ENCODE results near the gene GPX6.

The GPX6 gene

GRCh38 chr6:28545955-28546354 lies 30.4 kb upstream of the GPX6 start:
- ChIA-PET POLR2A (no interaction called here), CTCF (interaction anchor here (0.9 kb wide), 1 partner anchor 134 kb away, joined by 3 read pairs; no protein-coding TSS in a partner anchor)
- H3K27ac ChIP-seq (ENCODE audit: extremely low read depth, low read depth, low read length), result no peak overlapping the region
- H3K4me3 ChIP-seq (ENCODE audit: low read depth, low read length), result no peak overlapping the region
- H3K4me1 ChIP-seq (ENCODE audit: control insufficient read depth, insufficient read depth, low read length), result no peaks in the 10 kb centered on the region
- H3K36me3 ChIP-seq (ENCODE audit: control insufficient read depth in 2 of 2, insufficient read depth in 1 of 2, low read length in 2 of 2), result no peaks in the 10 kb centered on the region
- TF ChIP-seq ZNF510 (tag by site-specific recombination; IDR thresholded peaks at IDR 0.05; ENCODE audit: insufficient replicate concordance), result no peak
- no peak for TF ChIP-seq ZNF214 (tag by site-specific recombination; IDR thresholded peaks at IDR 0.05; ENCODE audit: borderline replicate concordance)
- TF ChIP-seq RBAK (tag by site-specific recombination; IDR thresholded peaks at IDR 0.05), result no peak
- H3K9me3 ChIP-seq (ENCODE audit: control insufficient read depth, insufficient read depth, low read depth, low read length), result no peaks in the 10 kb centered on the region

- no peak overlapping the region for H3K4me3 ChIP-seq (ENCODE audit: low read depth, low read length)
- ChIA-PET CTCF (interaction anchor here (0.6 to 2.0 kb wide), 19 partner anchors 8 to 975 kb away, joined by 3 to 25 read pairs (median 5); no protein-coding TSS in a partner anchor), POLR2A (interaction anchor here (1.7 kb wide), 1 partner anchor 43 kb away, joined by 16 read pairs; a partner anchor contains a TSS)
- no peaks in the 10 kb centered on the region for H3K4me1 ChIP-seq (ENCODE audit: control insufficient read depth, insufficient read depth, low read length)
- H3K27ac ChIP-seq (ENCODE audit: extremely low read depth, low read depth, low read length), result no peak overlapping the region
- no peak for TF ChIP-seq PRDM10 (tag by site-specific recombination; IDR thresholded peaks at IDR 0.05)
- TF ChIP-seq OVOL3 (tag by site-specific recombination; IDR thresholded peaks at IDR 0.05), result no peak
- no peak for TF ChIP-seq ZNF626 (tag by site-specific recombination; IDR thresholded peaks at IDR 0.05)
- TF ChIP-seq MYNN (tag by site-specific recombination; IDR thresholded peaks at IDR 0.05; ENCODE audit: borderline replicate concordance), result no peak
- TF ChIP-seq ZNF692 (tag by site-specific recombination; IDR thresholded peaks at IDR 0.05), result no peak
- no peak for TF ChIP-seq OSR2 (tag by site-specific recombination; IDR thresholded peaks at IDR 0.05)
- TF ChIP-seq ZNF488 (tag by site-specific recombination; IDR thresholded peaks at IDR 0.05), result no peak
- TF ChIP-seq REST (tag by site-specific recombination; IDR thresholded peaks at IDR 0.05), result no peak
- no peak for TF ChIP-seq ZNF202 (tag by site-specific recombination; IDR thresholded peaks at IDR 0.05; ENCODE audit: borderline replicate concordance)
- no peak for TF ChIP-seq ZNF707 (tag by site-specific recombination; IDR thresholded peaks at IDR 0.05)
- TF ChIP-seq ZNF23 (tag by site-specific recombination; IDR thresholded peaks at IDR 0.05; ENCODE audit: borderline replicate concordance), result no peak
- H3K36me3 ChIP-seq (ENCODE audit: control insufficient read depth in 2 of 2, insufficient read depth in 1 of 2, low read length in 2 of 2), result no peaks in the 10 kb centered on the region
- no peaks in the 10 kb centered on the region for H3K9me3 ChIP-seq (ENCODE audit: control insufficient read depth, insufficient read depth, low read depth, low read length)
Measured at GRCh38 chr6:28543651-28544610, 28.3 kb upstream of the GPX6 start.
